Gastrocnemius medialis (tissue), 4 donors: ENCODE measurements around the gene CYP4F11. TPM values are rescaled to one million over a fixed set of nuclear protein-coding genes. Genes with fewer than 3 reads are reported as not detected.

Source experiments
- ATAC-seq, 2 donors: fragments of 150-250 bp; one replicate each; pipeline ENCODE4 v1.9.1; 2016
- DNase-seq, 2 donors: peaks; one replicate each; pipeline ENCODE4 v3.0.0-alpha.2; 2019
- H3K27ac ChIP-seq, 4 donors: fragments of 200-600 bp; sonication (generic); 1 replicate in 1 of 4; 2 replicates in 3 of 4; pipeline ENCODE4 v1.5.1; 2016 to 2018; ENCODE audit warnings: mild to moderate bottlenecking in 2 of 4, moderate library complexity in 1 of 4
- H3K27me3 ChIP-seq, 3 donors: fragments of 200-600 bp; sonication (generic) in 2 of 3; 1 replicate in 1 of 3; 2 replicates in 2 of 3; pipeline versions ENCODE4 v1.5.1 to v1.6.0; 2016 to 2019; ENCODE audit warnings: mild to moderate bottlenecking in 1 of 3, moderate library complexity in 1 of 3
- H3K36me3 ChIP-seq, 2 donors: fragments of 200-600 bp; sonication (generic) in 1 of 2; one replicate each; pipeline ENCODE4 v1.5.1; 2017 to 2018
- H3K4me1 ChIP-seq, 2 donors: fragments of 200-600 bp; sonication (generic) in 1 of 2; one replicate each; pipeline ENCODE4 v1.5.1; 2016 to 2017; ENCODE audit warnings: mild to moderate bottlenecking in 2 of 2
- H3K4me3 ChIP-seq, 4 donors: fragments of 200-600 bp; sonication (generic) in 3 of 4; 1 replicate in 1 of 4; 2 replicates in 3 of 4; pipeline ENCODE4 v1.5.1; 2016 to 2019; ENCODE audit warnings: mild to moderate bottlenecking in 2 of 4
- H3K9me3 ChIP-seq, 3 donors: fragments of 200-600 bp; sonication (generic) in 2 of 3; 1 replicate in 1 of 3; 2 replicates in 2 of 3; pipeline ENCODE4 v1.5.1; 2016 to 2019
- CTCF ChIP-seq, 5 experiments: fragments of 450-650 bp in 3 of 5; fragments of 200-600 bp in 2 of 5; sonication (generic) in 2 of 5; IDR thresholded peaks in 4 of 5; conservative IDR thresholded peaks in 1 of 5; 1 replicate in 4 of 5; 2 replicates in 1 of 5; pipeline ENCODE4 v1.5.1; 2016 to 2019; ENCODE audit warnings: antibody characterized with exemption in 5 of 5, mild to moderate bottlenecking in 3 of 5, moderate library complexity in 3 of 5
- POLR2A ChIP-seq, 2 donors: fragments of 450-650 bp; IDR thresholded peaks; one replicate each; pipeline ENCODE4 v1.6.1; 2017; ENCODE audit warnings: antibody characterized with exemption in 2 of 2, mild to moderate bottlenecking in 2 of 2, moderate library complexity in 2 of 2
- in situ Hi-C, 4 donors: fragments of 200-750 bp; cut with MboI; loops; one replicate each; pipeline versions ENCODE4 v1.15.0 to v1.8.0; 2017; ENCODE audit warnings: low sequenced_read_pairs in 4 of 4
- intact Hi-C: fragments of 100-400 bp; cut with DNase I; formaldehyde crosslinking; loops from one replicate; pipeline ENCODE4 v1.15.1; 2023; ENCODE audit warnings: low total_unique reads
- total RNA-seq, 4 donors: library from RNA; depleted of rRNA; stranded (reverse); fragments of >200 nt; gene quantifications; one replicate each; pipeline versions ENCODE4 v1.1.0 to v1.2.3, GENCODE V29; 2016

Gene CYP4F11
- total RNA-seq, 4 donors from 2014 or later = 0.10 to 0.86 (median 0.32) TPM

DNA sequence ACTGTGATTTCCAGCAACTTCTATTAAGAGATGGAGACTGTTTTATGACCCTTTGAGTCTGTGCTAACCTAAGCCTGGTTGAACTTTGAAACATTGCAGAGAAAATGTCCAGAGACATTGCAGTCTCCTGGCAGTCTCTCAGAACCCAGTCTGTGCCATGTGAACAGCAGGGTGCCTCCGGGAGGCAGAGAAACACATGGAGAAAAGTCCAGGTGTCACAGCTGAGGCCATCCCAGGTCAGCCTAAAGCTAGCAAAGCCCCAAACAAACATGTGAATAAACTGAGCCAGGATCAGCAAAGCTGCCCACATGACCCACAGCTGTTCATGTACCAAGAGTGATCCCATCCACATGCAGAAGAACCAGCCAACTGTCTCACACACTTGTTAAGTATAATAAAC is 7.8 kb downstream of the CYP4F11 start:
- no peak for TF ChIP-seq POLR2A (IDR thresholded peaks at IDR 0.05)
- TF ChIP-seq CTCF (IDR thresholded peaks at IDR 0.05 in 4 of 5, conservative IDR thresholded peaks at IDR 0.05 in 1 of 5) = no peak

GRCh38 chr19:15923702-15924101 is 10.6 kb downstream of the CYP4F11 start:
- in situ Hi-C loops (no loop called here), intact Hi-C loops (no loop called here)
- H3K4me3 ChIP-seq = no peak overlapping the region
- no peaks in the 10 kb centered on the region for H3K36me3 ChIP-seq
- peaks cover 0 to 4% (median 0%) of the 10 kb centered on the region in 3 donors for H3K27me3 ChIP-seq
- H3K9me3 ChIP-seq = no peaks in the 10 kb centered on the region
- TF ChIP-seq CTCF (IDR thresholded peaks at IDR 0.05 in 4 of 5, conservative IDR thresholded peaks at IDR 0.05 in 1 of 5) (no peak), POLR2A (IDR thresholded peaks at IDR 0.05) (no peak)
- no peak for ATAC-seq
- H3K27ac ChIP-seq = no peak overlapping the region
- no peak for DNase-seq
- no peaks in the 10 kb centered on the region for H3K4me1 ChIP-seq

More for the DNA sequence above, 7.8 kb downstream of the CYP4F11 start:
- H3K9me3 ChIP-seq = no peaks in the 10 kb centered on the region
- intact Hi-C loops = no loop called here
- no peaks in the 10 kb centered on the region for H3K4me1 ChIP-seq
- no peaks in the 10 kb centered on the region for H3K36me3 ChIP-seq
- DNase-seq (no peak), ATAC-seq (no peak)
- no peak overlapping the region for H3K27ac ChIP-seq
- in situ Hi-C loops = no loop called here
- H3K4me3 ChIP-seq = no peak overlapping the region
- H3K27me3 ChIP-seq = peaks cover 0 to 15% (median 0%) of the 10 kb centered on the region in 3 donors

DNA sequence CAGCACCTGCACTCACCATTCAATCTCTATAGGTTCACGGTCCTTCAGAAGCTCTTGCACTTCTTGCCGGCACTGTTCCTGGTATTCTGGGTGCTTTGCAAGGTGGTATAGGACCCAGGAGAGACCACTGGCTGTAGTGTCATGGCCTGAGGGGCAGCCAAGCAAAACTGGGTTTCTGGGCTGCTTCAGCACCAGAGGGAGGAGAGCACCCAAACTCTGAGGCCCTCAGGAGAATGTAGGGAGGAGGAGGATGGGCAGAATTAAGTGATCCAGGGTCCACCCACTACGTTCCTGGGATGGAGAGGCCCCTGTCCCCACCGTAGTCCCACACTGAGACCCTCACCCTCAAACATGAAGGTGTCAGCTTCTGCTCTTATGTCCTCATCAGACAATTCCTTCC is 12.3 kb downstream of the CYP4F11 start:
- Histone ChIP-seq H3K4me3 (no peak overlapping the region), H3K9me3 (no peaks in the 10 kb centered on the region), H3K4me1 (no peaks in the 10 kb centered on the region), H3K27ac (no peak overlapping the region), H3K27me3 (no peaks in the 10 kb centered on the region), H3K36me3 (no peaks in the 10 kb centered on the region)
- TF ChIP-seq CTCF (IDR thresholded peaks at IDR 0.05 in 4 of 5, conservative IDR thresholded peaks at IDR 0.05 in 1 of 5) = no peak
- no peak for TF ChIP-seq POLR2A (IDR thresholded peaks at IDR 0.05)
- in situ Hi-C loops = no loop called here
- intact Hi-C loops = no loop called here
- ATAC-seq (no peak), DNase-seq (no peak)

- Histone ChIP-seq H3K36me3 (no peaks in the 10 kb centered on the region), H3K27ac (no peak overlapping the region), H3K4me3 (no peak overlapping the region), H3K27me3 (peaks cover 0 to 5% (median 0%) of the 10 kb centered on the region in 3 donors), H3K4me1 (no peaks in the 10 kb centered on the region), H3K9me3 (peaks cover 0 to 9% (median 0%) of the 10 kb centered on the region in 3 donors)
- ATAC-seq = no peak
- TF ChIP-seq CTCF (IDR thresholded peaks at IDR 0.05 in 4 of 5, conservative IDR thresholded peaks at IDR 0.05 in 1 of 5) = no peak
- no peak for TF ChIP-seq POLR2A (IDR thresholded peaks at IDR 0.05)
- no peak for DNase-seq
- in situ Hi-C loops = no loop called here
- intact Hi-C loops = no loop called here
Measured at GRCh38 chr19:15919243-15919642, 15.1 kb downstream of the CYP4F11 start.

DNA sequence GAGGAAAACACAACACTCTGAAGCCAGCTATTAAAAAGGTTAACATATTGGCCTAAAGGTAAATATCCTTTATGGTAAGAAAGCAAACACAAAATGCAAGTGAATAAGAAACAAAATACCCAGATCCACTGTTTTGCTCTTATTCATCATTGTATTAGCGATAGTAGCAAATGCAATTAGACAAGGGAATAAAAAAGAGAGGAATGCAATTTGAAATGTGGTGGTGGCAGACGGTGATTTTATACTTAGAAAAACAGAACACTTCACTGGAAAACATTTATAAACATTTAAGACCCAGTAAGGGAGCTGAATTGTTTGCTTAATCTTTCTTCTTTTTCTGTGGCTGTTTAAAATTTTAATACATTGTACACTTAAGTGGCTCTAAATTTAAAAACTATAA is 19.2 kb downstream of the CYP4F11 start:
- peaks cover 0 to 18% (median 15%) of the 10 kb centered on the region in 3 donors for H3K27me3 ChIP-seq
- no peak for TF ChIP-seq CTCF (IDR thresholded peaks at IDR 0.05 in 4 of 5, conservative IDR thresholded peaks at IDR 0.05 in 1 of 5)
- no peak for TF ChIP-seq POLR2A (IDR thresholded peaks at IDR 0.05)

More for the DNA sequence above, 19.2 kb downstream of the CYP4F11 start:
- Histone ChIP-seq H3K27ac (no peak overlapping the region), H3K9me3 (peaks cover 0 to 9% (median 0%) of the 10 kb centered on the region in 3 donors), H3K4me3 (no peak overlapping the region), H3K36me3 (no peaks in the 10 kb centered on the region), H3K4me1 (no peaks in the 10 kb centered on the region)
- ATAC-seq = no peak
- no peak for DNase-seq
- intact Hi-C loops (no loop called here), in situ Hi-C loops (no loop called here)
